ENCODE results near the gene AGBL2.

- TF ChIP-seq POLR2A (IDR thresholded peaks at IDR 0.05) (no peak), CTCF (IDR thresholded peaks at IDR 0.05) (no peak)
Observed at GRCh38 chr11:47661245-47661644, 53.9 kb downstream of the AGBL2 start.

Data from lower leg skin (tissue), 3 donors.